A549 (cell line): ENCODE measurements around the gene TAF10. TPM values are rescaled to one million over a fixed set of nuclear protein-coding genes. Genes with fewer than 3 reads are reported as not detected.

Experiments used
- ATAC-seq, 2 experiments: fragments of 200-7000 bp in 1 of 2; fragments of >200 bp in 1 of 2; cut with Nextera tagmentation in 1 of 2; cut with Tn5 transposase in 1 of 2; 3 replicates each; pipeline versions ENCODE4 v1.8.0 to v1.9.1; 2018 to 2020; ENCODE audit warnings: mild to moderate bottlenecking in 1 of 2, moderate library complexity in 1 of 2
- CTCF ChIA-PET: fragments of 300-600 bp; sonication (Branson Sonifier 250); formaldehyde crosslinking; extraction: SDS; loops from one replicate; lab custom pipeline; 2021; ENCODE audit warnings: antibody characterized with exemption, inconsistent platforms; lab: Yijun Ruan, JAX
- POLR2A ChIA-PET: fragments of 350-600 bp; formaldehyde crosslinking; extraction: SDS; loops from one replicate; lab custom pipeline; 2021; ENCODE audit warnings: antibody characterized with exemption, inconsistent platforms; lab: Yijun Ruan, JAX
- DNase-seq, 2 experiments: peaks; one replicate each; pipeline versions ENCODE4 v3.0.0 to v3.0.0-alpha.2; 2011 to 2016; ENCODE audit warnings: low read depth in 1 of 2, low spot score in 1 of 2
- FAIRE-seq: peaks from 2 replicates; lab custom pipeline; 2011; peaks lifted over from hg19 to GRCh38; lab: Jason Lieb, UNC
- H3K27ac ChIP-seq, 2 experiments: fragments of >200 bp; sonication (Bioruptor Twin); formaldehyde crosslinking; 3 replicates each; pipeline ENCODE4 v1.5.1; 2016 to 2017
- H3K4me1 ChIP-seq: fragments of >200 bp; sonication (Bioruptor Twin); formaldehyde crosslinking; 3 replicates; pipeline ENCODE4 v1.6.1; 2016
- H3K4me2 ChIP-seq: fragments of >200 bp; sonication (Bioruptor Twin); formaldehyde crosslinking; 3 replicates; pipeline ENCODE4 v1.6.1; 2016
- H3K4me3 ChIP-seq: fragments of >200 bp; sonication (Bioruptor Twin); formaldehyde crosslinking; 3 replicates; pipeline ENCODE4 v1.5.1; 2016
- H3K9me3 ChIP-seq: fragments of >200 bp; sonication (Bioruptor Twin); formaldehyde crosslinking; 3 replicates; pipeline ENCODE4 v1.6.1; 2016
- BHLHE40 ChIP-seq: IDR thresholded peaks from 2 replicates; pipeline ENCODE4 v1.6.1; 2012; ENCODE audit warnings: low read depth, low read length, inconsistent platforms
- CBX2 ChIP-seq: fragments of 200-600 bp; sonication (generic); IDR thresholded peaks from 2 replicates; pipeline ENCODE4 v1.6.1; 2016; ENCODE audit warnings: low read depth, mild to moderate bottlenecking, borderline replicate concordance
- CBX8 ChIP-seq: fragments of 200-600 bp; sonication (generic); IDR thresholded peaks from 2 replicates; pipeline ENCODE4 v1.6.1; 2016
- CEBPB ChIP-seq, 2 experiments: fragments of >200 bp in 1 of 2; sonication (Bioruptor Twin) in 1 of 2; formaldehyde crosslinking in 1 of 2; IDR thresholded peaks; 2 replicates each; pipeline ENCODE4 v1.6.1; 2012 to 2016
- CHD4 ChIP-seq: fragments of 200-600 bp; sonication (generic); IDR thresholded peaks from 2 replicates; pipeline ENCODE4 v1.6.1; 2016; ENCODE audit warnings: antibody characterized with exemption, mild to moderate bottlenecking, borderline replicate concordance
- CTCF ChIP-seq: fragments of >200 bp; sonication (Bioruptor Twin); formaldehyde crosslinking; IDR thresholded peaks from 3 replicates; pipeline ENCODE4 v1.5.1; 2016
- E2F6 ChIP-seq: IDR thresholded peaks from 2 replicates; pipeline ENCODE4 v1.6.1; 2012; ENCODE audit warnings: low read depth, borderline replicate concordance
- ELK1 ChIP-seq: fragments of 150-350 bp; IDR thresholded peaks from 2 replicates; pipeline ENCODE4 v1.6.1; 2014; ENCODE audit warnings: low read depth, mild to moderate bottlenecking, low read length
- ESRRA ChIP-seq: fragments of 150-350 bp; IDR thresholded peaks from 2 replicates; pipeline ENCODE4 v1.6.1; 2014; ENCODE audit warnings: mild to moderate bottlenecking, low read length, borderline replicate concordance
- GATA3 ChIP-seq: IDR thresholded peaks from 2 replicates; pipeline ENCODE4 v1.6.1; 2012; ENCODE audit warnings: borderline replicate concordance
- HOXA7 ChIP-seq: fragments of 250-450 bp; sonication (Bioruptor Pico); IDR thresholded peaks from 2 replicates; pipeline ENCODE4 v1.5.0; 2020; ENCODE audit warnings: mild to moderate bottlenecking, moderate library complexity
- HOXB13 ChIP-seq: fragments of 250-450 bp; sonication (Bioruptor Pico); IDR thresholded peaks from 2 replicates; pipeline ENCODE4 v1.5.0; 2020; ENCODE audit warnings: low read depth, mild to moderate bottlenecking, moderate library complexity
- HOXB5 ChIP-seq: fragments of 250-450 bp; sonication (Bioruptor Pico); IDR thresholded peaks from 2 replicates; pipeline ENCODE4 v1.5.0; 2020; ENCODE audit warnings: mild to moderate bottlenecking, moderate library complexity
- KDM5A ChIP-seq: fragments of 200-600 bp; sonication (generic); IDR thresholded peaks from 2 replicates; pipeline ENCODE4 v1.6.1; 2016; ENCODE audit warnings: antibody characterized with exemption, mild to moderate bottlenecking
- NFE2L2 ChIP-seq: fragments of 150-350 bp; conservative IDR thresholded peaks from 2 replicates; pipeline ENCODE4 v1.6.1; 2014; ENCODE audit warnings: low read length
- NR3C1 ChIP-seq: fragments of >200 bp; sonication (Bioruptor Twin); formaldehyde crosslinking; IDR thresholded peaks from 3 replicates; pipeline ENCODE4 v1.6.1; 2017
- POLR2A ChIP-seq: IDR thresholded peaks from 2 replicates; pipeline ENCODE4 v1.6.1; 2012; ENCODE audit warnings: mild to moderate bottlenecking, low read length
- RAD21 ChIP-seq, 2 experiments: fragments of >200 bp in 1 of 2; sonication (Bioruptor Twin) in 1 of 2; formaldehyde crosslinking in 1 of 2; IDR thresholded peaks in 1 of 2; conservative IDR thresholded peaks in 1 of 2; 2 replicates in 1 of 2; 3 replicates in 1 of 2; pipeline ENCODE4 v1.6.1; 2012 to 2018; ENCODE audit warnings: inconsistent platforms in 1 of 2
- TFCP2L1 ChIP-seq: fragments of 250-450 bp; sonication (Bioruptor Pico); IDR thresholded peaks from 2 replicates; pipeline ENCODE4 v1.5.0; 2021; ENCODE audit warnings: mild to moderate bottlenecking
- ZC3H11A ChIP-seq: fragments of 450-650 bp; IDR thresholded peaks from 2 replicates; pipeline ENCODE4 v1.6.1; 2014; ENCODE audit warnings: antibody characterized with exemption, mild to moderate bottlenecking
- ZFP36 ChIP-seq: fragments of 450-650 bp; IDR thresholded peaks from 2 replicates; pipeline ENCODE4 v1.6.1; 2014; ENCODE audit warnings: borderline replicate concordance; ENCODE audit not compliant: partially characterized antibody
- WGBS: methylation state at CpG from one replicate; pipeline ENCODE4 v1.1.6; 2017; ENCODE audit errors: missing lambda C conversion rate; 5-methylcytosine and 5-hydroxymethylcytosine counted together
- polyA plus RNA-seq, 4 experiments: library from polyadenylated mRNA; depleted of rRNA in 3 of 4; stranded (reverse); fragments of >200 nt; fragmentation: RNase III in 1 of 4; extraction: RNeasy Plus Mini Kit Qiagen cat#74134 plus additional on column Dnase treatment in 1 of 4; gene quantifications; 2 replicates in 3 of 4; 3 replicates in 1 of 4; pipeline ENCODE4 v1.2.3, GENCODE V29; 2011 to 2017

Gene TAF10
- polyA plus RNA-seq, 2 of the 4 experiments (the other 2 are of a cell fraction) = 135 to 174 TPM

GRCh38 chr11:6616596-6617250, 4.7 kb upstream of the TAF10 start:
- ATAC-seq = no peak
- no peak overlapping the region for H3K4me3 ChIP-seq
- no peaks in the 10 kb centered on the region for H3K9me3 ChIP-seq
- ChIA-PET CTCF (interaction anchor here (0.9 to 1.5 kb wide), 3 partner anchors 12 to 238 kb away, joined by 3 to 6 read pairs (median 4); partner anchors contain the start of gene MRPL17), POLR2A (no interaction called here)
- H3K4me1 ChIP-seq = peaks cover 17% of the 10 kb centered on the region
- TF ChIP-seq KDM5A (no peak), HOXA7 (CRISPR knock-in tag) (no peak), BHLHE40 (no peak), ZC3H11A (no peak), HOXB13 (CRISPR knock-in tag) (no peak), RAD21 (conservative IDR thresholded peaks at IDR 0.05 in 1 of 2, IDR thresholded peaks at IDR 0.05 in 1 of 2) (no peak), POLR2A (no peak)
- no peak for FAIRE-seq
- no peak overlapping the region for H3K4me2 ChIP-seq
- H3K27ac ChIP-seq = no peak overlapping the region
- no peak for DNase-seq
- 87% methylated on average over 10 of the region's 14 CpGs for WGBS

GRCh38 chr11:6615882-6616585, 4.0 kb upstream of the TAF10 start:
- ChIA-PET CTCF (interaction anchor here (0.9 to 1.5 kb wide), 3 partner anchors 11 to 237 kb away, joined by 3 to 6 read pairs (median 4); partner anchors contain the start of gene MRPL17), POLR2A (no interaction called here)
- peaks cover 18% of the 10 kb centered on the region for H3K4me1 ChIP-seq
- no peak overlapping the region for H3K27ac ChIP-seq
- ATAC-seq (no peak), DNase-seq (no peak), FAIRE-seq (no peak)
- no peak for TF ChIP-seq CBX8
- TF ChIP-seq GATA3 = no peak
- no peak for TF ChIP-seq TFCP2L1 (CRISPR knock-in tag)
- no peak for TF ChIP-seq ELK1
- no peak for TF ChIP-seq CHD4
- no peak for TF ChIP-seq CTCF
- TF ChIP-seq NR3C1 = no peak
- TF ChIP-seq HOXB5 (CRISPR knock-in tag) = no peak
- no peak for TF ChIP-seq NFE2L2
- no peak for TF ChIP-seq ZC3H11A
- TF ChIP-seq E2F6 = no peak
- no peak for TF ChIP-seq CBX2
- no peak for TF ChIP-seq ESRRA
- no peak for TF ChIP-seq CEBPB (IDR thresholded peaks at IDR 0.05)
- TF ChIP-seq ZFP36 = no peak
- H3K4me2 ChIP-seq = no peak overlapping the region
- WGBS = 83% methylated on average over 9 of the region's 9 CpGs
- no peak overlapping the region for H3K4me3 ChIP-seq
- H3K9me3 ChIP-seq = no peaks in the 10 kb centered on the region
